NT2/D1 (cell line): ENCODE results near the gene RYR2.

Experiments used
- YY1 ChIP-seq: IDR thresholded peaks from 2 replicates; pipeline ENCODE4 v1.6.1; 2011; ENCODE audit not compliant: insufficient read length, insufficient read depth
- ZNF274 ChIP-seq: IDR thresholded peaks from 2 replicates; pipeline ENCODE4 v1.6.1; 2011; ENCODE audit warnings: mild to moderate bottlenecking, low read depth, low read length

DNA sequence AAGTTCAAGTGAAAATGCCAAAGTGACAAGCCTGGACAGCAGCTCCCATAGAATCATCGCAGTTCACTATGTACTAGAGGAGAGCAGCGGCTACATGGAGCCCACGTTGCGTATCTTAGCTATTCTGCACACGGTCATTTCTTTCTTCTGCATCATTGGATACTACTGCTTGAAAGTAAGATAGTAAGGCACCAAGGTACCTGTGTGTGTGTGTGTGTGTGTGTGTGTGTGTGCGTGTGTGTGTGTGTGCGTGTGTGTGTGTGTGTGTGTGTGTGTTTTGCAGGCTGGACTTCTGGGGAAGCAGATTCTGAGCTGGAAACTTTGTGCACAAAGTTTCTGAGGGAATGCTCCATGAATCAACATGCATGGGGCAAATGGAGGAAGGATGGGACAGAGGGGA lies 750.2 kb downstream of the RYR2 start:
- TF ChIP-seq ZNF274 (no peak), YY1 (no peak)
